Stimulated activated naive B cell treated with anti-CD40 and anti-IgM and Interleukin-4, amounts not matched to agents 10 μg/mL and 1 μg/mL and 100 μg/mL, for 72 hours (primary cell): ENCODE results near the gene CSNK1G3.
"Not testable (repeated sequence)": the region's sequence is repeated elsewhere in the genome, so short reads cannot be mapped to it uniquely, and the experiment has no call there.

Experiments used
- ATAC-seq, 2 donors: fragments of 150-1000 bp; cut with Tn5 transposase; replicated peaks; 2 replicates each; pipeline ENCODE4 v1.10.0; 2021; ENCODE audit warnings: moderate library complexity in 1 of 2
- DNase-seq: peaks from one replicate; pipeline ENCODE4 v3.0.0; 2021
- H3K27ac Mint-ChIP-seq: one replicate; pipeline ENCODE4 v1.8.0; 2022; ENCODE audit warnings: mild to moderate bottlenecking, mixed read lengths
- H3K27me3 Mint-ChIP-seq, 2 donors: one replicate each; pipeline ENCODE4 v1.8.0; 2022; ENCODE audit warnings: mixed read lengths in 2 of 2
- H3K36me3 Mint-ChIP-seq, 2 donors: one replicate each; pipeline ENCODE4 v1.8.0; 2022; ENCODE audit warnings: mixed read lengths in 2 of 2, mild to moderate bottlenecking in 1 of 2
- H3K4me1 Mint-ChIP-seq, 2 donors: one replicate each; pipeline ENCODE4 v1.8.0; 2022; ENCODE audit warnings: mixed read lengths in 2 of 2, mild to moderate bottlenecking in 1 of 2
- H3K4me3 Mint-ChIP-seq, 2 donors: one replicate each; pipeline ENCODE4 v1.8.0; 2022; ENCODE audit warnings: mild to moderate bottlenecking in 2 of 2, mixed read lengths in 2 of 2, moderate library complexity in 1 of 2
- H3K9me3 Mint-ChIP-seq, 2 donors: one replicate each; pipeline ENCODE4 v1.8.0; 2022; ENCODE audit warnings: mixed read lengths in 2 of 2, mild to moderate bottlenecking in 1 of 2

The CSNK1G3 gene

DNA sequence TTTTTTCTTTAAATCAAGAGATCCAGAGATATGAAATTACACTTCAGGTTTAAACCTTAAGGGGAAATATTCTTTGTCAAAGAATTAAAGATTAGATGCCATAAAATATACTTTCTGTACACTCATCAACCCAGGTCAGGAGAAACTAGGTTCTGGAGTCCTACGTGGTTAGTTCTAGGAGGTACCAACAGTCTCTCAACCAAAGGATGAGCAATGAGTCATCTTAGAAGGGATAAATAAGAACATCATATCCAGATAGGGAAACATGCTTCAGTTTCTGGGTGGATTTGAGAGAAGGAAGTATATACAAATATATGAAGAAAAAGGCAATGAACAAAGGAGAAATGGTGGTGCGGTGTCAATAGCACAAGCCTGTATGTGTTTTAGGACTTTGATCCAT, 98.2 kb downstream of the CSNK1G3 start:
- DNase-seq (no peak), ATAC-seq (no peak)
- Mint-ChIP-seq H3K9me3 (no peaks in the 10 kb centered on the region), H3K4me3 (no peak overlapping the region), H3K36me3 (peaks cover 11 to 24% of the 10 kb centered on the region in 2 donors), H3K4me1 (peaks cover 13 to 24% of the 10 kb centered on the region in 2 donors), H3K27ac (no peak overlapping the region), H3K27me3 (no peaks in the 10 kb centered on the region)

DNA sequence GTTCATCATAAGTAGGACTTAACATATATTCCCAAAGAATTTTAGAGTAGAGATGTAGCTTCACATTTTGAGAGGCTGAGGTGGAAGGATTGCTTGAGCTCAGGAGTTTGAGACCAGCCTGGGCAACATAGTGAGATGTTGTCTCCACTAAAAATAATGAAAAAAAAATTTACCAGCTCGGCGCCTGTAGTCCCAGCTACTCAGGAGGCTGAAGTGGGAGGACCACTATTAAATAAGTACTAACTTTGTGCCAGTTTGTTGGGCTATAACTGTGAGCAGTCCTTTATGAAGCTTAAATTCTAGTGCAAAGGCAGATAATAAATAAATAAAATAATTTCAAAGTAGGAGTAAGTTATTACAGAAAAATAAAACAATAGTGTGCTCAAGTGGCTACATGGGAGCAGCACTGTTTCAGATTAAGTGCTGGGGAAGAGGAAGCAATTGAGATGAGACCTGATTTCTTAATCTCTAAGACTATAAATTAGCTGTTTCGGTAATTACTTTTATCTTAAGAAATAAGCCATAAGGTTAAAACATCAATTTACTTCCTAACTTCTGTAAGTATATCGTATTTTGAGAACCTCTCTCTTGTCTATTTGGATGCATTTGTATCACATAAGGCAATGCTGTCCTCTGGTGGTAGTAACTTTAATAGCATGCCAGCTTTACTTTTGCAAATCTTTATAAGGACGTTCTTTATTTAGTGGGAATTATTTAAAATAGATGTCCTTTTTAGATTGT, 98.9 kb downstream of the CSNK1G3 start:
- peaks cover 11 to 26% of the 10 kb centered on the region in 2 donors for H3K36me3 Mint-ChIP-seq
- ATAC-seq (peak in 1 of 2 donors; percentile 42), DNase-seq (peak; percentile 8)
- H3K9me3 Mint-ChIP-seq, result no peaks in the 10 kb centered on the region
- peaks cover 13 to 23% of the 10 kb centered on the region in 2 donors for H3K4me1 Mint-ChIP-seq
- no peak overlapping the region for H3K4me3 Mint-ChIP-seq
- H3K27me3 Mint-ChIP-seq, result no peaks in the 10 kb centered on the region
- H3K27ac Mint-ChIP-seq, result no peak overlapping the region

DNA sequence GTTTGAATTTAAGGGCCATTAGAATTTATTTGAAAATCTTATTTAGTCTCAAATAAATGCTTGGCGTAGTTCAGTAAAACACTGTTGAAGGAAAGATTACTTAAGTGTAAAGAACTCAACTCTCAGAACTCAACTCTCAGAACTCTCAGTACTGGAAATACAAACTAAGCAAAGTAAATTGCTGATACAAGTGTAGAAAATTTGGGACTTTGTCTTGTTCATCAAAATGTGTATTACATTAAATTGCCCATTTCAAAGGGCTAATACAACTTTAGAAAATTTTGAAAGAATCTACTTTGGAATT, 99.4 kb downstream of the CSNK1G3 start:
- Mint-ChIP-seq H3K27ac (no peak overlapping the region), H3K4me3 (no peak overlapping the region), H3K9me3 (no peaks in the 10 kb centered on the region), H3K4me1 (peaks cover 13 to 21% of the 10 kb centered on the region in 2 donors), H3K36me3 (peaks cover 11 to 25% of the 10 kb centered on the region in 2 donors), H3K27me3 (no peaks in the 10 kb centered on the region)
- no peak for DNase-seq
- no peak for ATAC-seq

DNA sequence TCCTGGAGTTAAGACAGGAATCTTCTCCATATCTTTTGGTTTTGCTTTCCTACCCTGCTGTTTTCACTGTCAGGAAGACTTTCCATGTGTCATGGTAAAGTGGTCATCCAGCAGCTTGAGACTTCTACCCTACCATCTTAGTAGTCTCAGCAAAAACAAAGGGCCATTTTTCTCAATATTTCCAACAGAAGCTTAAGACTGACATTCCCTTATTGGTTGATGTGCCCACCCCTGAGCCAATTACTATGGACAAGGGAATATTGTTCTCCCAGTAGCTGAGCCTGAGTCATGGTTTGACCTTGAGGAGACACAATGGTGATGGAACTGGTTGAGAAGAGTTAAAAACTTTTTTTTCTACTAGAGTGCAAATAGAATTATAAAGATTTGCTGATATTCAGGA, 105.6 kb downstream of the CSNK1G3 start:
- H3K9me3 Mint-ChIP-seq, result no peaks in the 10 kb centered on the region
- ATAC-seq, result no peak
- peaks cover 13 to 28% of the 10 kb centered on the region in 2 donors for H3K36me3 Mint-ChIP-seq
- H3K4me1 Mint-ChIP-seq, result no peaks in the 10 kb centered on the region
- H3K4me3 Mint-ChIP-seq, result no peak overlapping the region
- no peak overlapping the region for H3K27ac Mint-ChIP-seq
- DNase-seq, result no peak
- H3K27me3 Mint-ChIP-seq, result no peaks in the 10 kb centered on the region

DNA sequence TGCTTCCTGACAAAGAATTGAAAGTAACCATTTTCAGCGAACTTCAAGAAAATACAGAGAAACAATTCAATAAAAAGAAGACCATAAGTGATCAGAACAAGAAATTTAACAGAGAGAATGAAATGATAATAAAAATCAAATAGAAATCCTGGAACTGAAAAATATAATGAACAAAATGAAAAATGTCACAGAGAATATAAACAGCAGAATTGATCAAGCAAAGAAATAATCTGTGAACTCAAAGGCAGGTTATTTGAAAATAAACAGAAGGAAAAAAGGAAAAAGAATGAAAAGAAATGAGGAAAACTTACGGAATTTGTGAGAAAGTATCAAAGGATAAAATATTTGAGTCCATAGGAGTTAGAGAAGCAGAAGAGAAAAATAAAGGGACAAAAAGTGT, 114.1 kb downstream of the CSNK1G3 start:
- peaks cover 17 to 31% of the 10 kb centered on the region in 2 donors for H3K36me3 Mint-ChIP-seq
- no peaks in the 10 kb centered on the region for H3K4me1 Mint-ChIP-seq
- H3K27me3 Mint-ChIP-seq, result peaks cover 15 to 17% of the 10 kb centered on the region in 2 donors
- ATAC-seq (no peak), DNase-seq (no peak)
- H3K27ac Mint-ChIP-seq, result peak overlapping the region; percentile 15
- H3K4me3 Mint-ChIP-seq, result peak overlapping the region in 1 of 2 donors; percentile 10
- H3K9me3 Mint-ChIP-seq, result peaks cover 33 to 49% of the 10 kb centered on the region in 2 donors

DNA sequence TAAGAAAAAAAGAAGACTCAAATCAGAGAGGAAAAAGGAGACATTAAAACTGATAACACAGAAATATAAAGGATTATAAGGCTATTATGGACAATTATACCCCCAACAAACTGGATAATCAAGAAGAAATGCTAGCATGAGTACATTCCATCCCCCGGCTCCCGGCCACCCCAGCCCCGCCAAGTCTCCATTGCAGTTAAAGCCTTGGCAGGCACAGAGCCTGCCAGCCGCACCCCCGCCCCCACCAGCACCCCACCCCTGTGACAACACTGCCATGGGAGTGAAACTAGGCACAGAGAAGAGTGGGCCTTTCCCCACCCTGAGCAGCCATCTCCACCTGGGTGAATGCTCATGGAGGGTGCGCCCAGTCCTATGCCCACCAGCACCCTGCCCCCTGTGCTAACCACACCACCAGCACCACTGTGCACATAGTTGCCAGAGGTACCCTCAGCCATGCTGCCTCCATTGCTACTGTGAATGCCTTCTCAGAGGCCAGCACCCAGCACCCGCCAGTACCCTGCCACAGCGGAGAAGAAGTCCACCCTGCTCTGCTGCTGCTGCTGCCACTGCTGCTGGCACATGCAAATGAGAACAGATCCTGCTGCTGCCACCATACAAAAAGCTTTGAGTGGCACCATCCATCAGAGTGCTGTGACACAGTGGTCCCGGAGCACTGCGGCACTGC, 117.0 kb downstream of the CSNK1G3 start:
- Mint-ChIP-seq H3K4me3 (no peak overlapping the region), H3K9me3 (peaks cover 47% of the 10 kb centered on the region in 2 donors), H3K4me1 (no peaks in the 10 kb centered on the region), H3K27me3 (peaks cover 21 to 27% of the 10 kb centered on the region in 2 donors), H3K36me3 (peaks cover 17 to 23% of the 10 kb centered on the region in 2 donors), H3K27ac (no peak overlapping the region)
- ATAC-seq (no peak), DNase-seq (no peak)

DNA sequence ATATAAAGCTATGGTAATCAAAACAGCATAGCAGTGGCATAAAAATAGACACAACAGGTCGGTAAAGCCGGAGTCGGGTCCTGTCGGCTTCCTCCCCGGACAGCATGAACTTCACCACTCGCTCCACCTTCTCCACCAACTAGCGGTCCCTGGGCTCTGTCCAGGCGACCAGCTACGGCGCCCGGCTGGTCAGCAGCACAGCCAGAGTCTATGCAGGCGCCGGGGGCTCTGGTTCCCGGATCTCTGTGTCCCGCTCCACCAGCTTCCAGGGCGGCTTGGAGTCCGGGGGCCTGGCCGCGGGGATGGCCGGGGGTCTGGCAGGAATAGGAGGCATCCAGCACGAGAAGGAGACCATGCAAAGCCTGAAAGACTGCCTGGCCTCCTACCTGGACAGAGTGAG, 124.0 kb downstream of the CSNK1G3 start:
- Mint-ChIP-seq H3K27ac (no peak overlapping the region), H3K4me3 (no peak overlapping the region), H3K9me3 (peaks cover 6 to 18% of the 10 kb centered on the region in 2 donors), H3K27me3 (peaks cover 6 to 13% of the 10 kb centered on the region in 2 donors), H3K4me1 (peaks cover 0 to 2% of the 10 kb centered on the region in 2 donors), H3K36me3 (peaks cover 0 to 3% of the 10 kb centered on the region in 2 donors)
- no peak for ATAC-seq
- DNase-seq, result no peak

DNA sequence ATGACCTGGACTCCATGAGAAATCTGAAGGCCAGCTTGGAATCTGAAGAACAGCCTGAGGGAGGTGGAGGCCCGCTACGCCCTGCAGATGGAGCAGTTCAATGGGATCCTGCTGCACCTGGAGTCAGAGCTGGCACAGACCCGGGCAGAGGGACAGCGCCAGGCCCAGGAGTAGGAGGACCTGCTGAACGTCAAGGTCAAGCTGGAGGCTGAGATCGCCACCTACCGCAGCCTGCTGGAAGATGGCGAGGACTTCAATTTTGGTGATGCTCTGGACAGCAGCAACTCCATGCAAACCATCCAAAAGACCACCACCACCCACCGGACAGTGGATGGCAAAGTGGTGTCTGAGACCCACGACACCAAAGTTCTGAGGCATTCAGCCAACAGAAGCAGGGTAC, 125.1 kb downstream of the CSNK1G3 start:
- not testable (repeated sequence) for DNase-seq, H3K27ac Mint-ChIP-seq, H3K36me3 Mint-ChIP-seq, H3K4me3 Mint-ChIP-seq, ATAC-seq, H3K27me3 Mint-ChIP-seq, H3K4me1 Mint-ChIP-seq
- peaks cover 0 to 11% of the 10 kb centered on the region in 2 donors for H3K9me3 Mint-ChIP-seq

DNA sequence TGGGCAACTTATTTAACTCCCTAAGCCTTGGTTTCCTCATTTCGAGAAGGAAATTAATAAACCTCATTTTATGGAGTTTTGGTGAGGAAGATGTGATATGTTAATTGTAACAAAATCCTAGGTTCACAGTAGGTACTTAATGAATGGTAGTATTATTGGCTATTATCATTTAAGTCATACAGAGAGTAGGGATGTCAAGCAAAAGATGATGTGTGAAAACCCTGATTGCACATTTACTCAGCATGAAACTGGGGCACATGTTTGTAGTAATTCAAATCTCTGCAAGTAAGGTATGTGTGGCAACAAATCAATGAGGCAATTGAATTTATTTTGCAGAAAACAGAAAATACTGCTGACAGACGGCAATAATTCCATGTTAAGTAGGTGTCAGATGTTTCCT, 127.3 kb downstream of the CSNK1G3 start:
- no peak overlapping the region for H3K4me3 Mint-ChIP-seq
- no peak overlapping the region for H3K27ac Mint-ChIP-seq
- peaks cover 0 to 3% of the 10 kb centered on the region in 2 donors for H3K36me3 Mint-ChIP-seq
- H3K27me3 Mint-ChIP-seq, result peaks cover 0 to 8% of the 10 kb centered on the region in 2 donors
- no peak for DNase-seq
- peaks cover 0 to 3% of the 10 kb centered on the region in 2 donors for H3K9me3 Mint-ChIP-seq
- no peak for ATAC-seq
- peaks cover 0 to 2% of the 10 kb centered on the region in 2 donors for H3K4me1 Mint-ChIP-seq

DNA sequence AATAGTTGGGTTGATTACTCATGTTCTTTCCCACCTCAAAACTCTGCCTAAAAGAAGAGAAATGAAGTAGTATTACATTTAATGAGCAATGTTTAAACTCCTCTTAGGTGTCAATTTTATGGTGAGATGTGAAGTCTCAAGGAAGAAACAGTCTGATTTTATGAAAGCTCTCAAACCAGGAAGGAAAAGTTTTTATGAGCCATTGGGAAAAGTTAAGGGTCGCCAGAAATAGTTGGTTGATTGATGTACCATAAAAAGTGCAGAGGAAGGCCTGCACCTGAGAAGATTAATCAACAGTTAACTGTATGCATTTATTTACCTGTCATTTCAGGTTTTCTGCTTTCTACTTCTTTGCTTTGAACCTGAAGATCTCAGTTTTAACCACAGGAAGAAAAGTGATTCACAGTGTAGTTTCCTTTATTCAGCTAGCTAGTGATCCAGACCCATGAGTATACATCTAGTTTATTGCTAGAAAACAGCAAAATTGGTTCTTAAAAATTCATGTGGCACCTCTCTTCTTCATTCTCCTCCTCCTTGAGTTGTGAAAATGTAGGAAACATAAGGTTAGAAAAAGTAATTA, 133.1 kb downstream of the CSNK1G3 start:
- Mint-ChIP-seq H3K4me3 (no peak overlapping the region), H3K9me3 (peaks cover 0 to 3% of the 10 kb centered on the region in 2 donors), H3K27me3 (peaks cover 0 to 8% of the 10 kb centered on the region in 2 donors), H3K4me1 (no peaks in the 10 kb centered on the region), H3K36me3 (no peaks in the 10 kb centered on the region), H3K27ac (no peak overlapping the region)
- ATAC-seq (no peak), DNase-seq (no peak)

DNA sequence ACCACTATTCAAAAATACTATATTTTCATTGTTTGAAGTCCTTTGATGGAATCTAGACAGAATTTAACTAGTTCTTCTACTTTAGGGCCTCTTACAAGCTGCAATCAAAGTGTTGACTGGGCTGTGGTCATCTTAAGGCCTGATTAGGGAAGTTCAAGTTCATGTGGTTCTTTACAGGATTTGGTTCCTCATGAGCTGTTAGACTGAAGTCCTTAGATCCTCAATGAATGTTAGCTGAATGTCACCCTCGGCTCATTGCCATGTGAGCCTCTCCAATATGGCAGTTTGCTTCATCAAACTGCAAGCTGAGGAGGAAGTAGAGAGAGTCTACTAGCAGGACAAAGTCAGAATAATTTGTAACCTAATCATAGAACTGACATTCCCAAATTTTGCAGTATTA, 135.1 kb downstream of the CSNK1G3 start:
- no peaks in the 10 kb centered on the region for H3K4me1 Mint-ChIP-seq
- H3K27ac Mint-ChIP-seq, result no peak overlapping the region
- peaks cover 0 to 3% of the 10 kb centered on the region in 2 donors for H3K9me3 Mint-ChIP-seq
- peaks cover 0 to 1% of the 10 kb centered on the region in 2 donors for H3K27me3 Mint-ChIP-seq
- no peak overlapping the region for H3K4me3 Mint-ChIP-seq
- peak; percentile 25 to 43 for ATAC-seq
- H3K36me3 Mint-ChIP-seq, result no peaks in the 10 kb centered on the region
- no peak for DNase-seq

DNA sequence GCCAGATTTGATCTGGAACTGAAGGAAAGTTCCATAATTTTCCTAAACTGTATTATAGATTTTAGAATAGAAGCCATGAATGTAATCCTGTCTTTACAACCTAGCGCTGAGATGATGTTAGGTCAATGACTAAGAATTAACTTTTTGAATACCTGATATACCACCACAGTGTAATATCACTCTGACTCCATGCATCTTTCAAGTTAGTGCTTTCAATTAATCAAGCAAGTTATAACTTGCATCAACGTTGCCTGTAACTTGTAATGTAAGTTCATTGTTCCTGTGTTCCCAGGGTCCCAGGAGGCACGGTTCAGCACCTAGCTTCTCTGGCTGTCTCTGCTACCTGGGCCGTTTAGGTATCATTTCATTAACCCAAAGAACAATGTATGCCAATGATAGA, 139.3 kb downstream of the CSNK1G3 start:
- ATAC-seq (no peak), DNase-seq (no peak)
- Mint-ChIP-seq H3K9me3 (peaks cover 0 to 5% of the 10 kb centered on the region in 2 donors), H3K36me3 (no peaks in the 10 kb centered on the region), H3K4me3 (no peak overlapping the region), H3K27me3 (no peaks in the 10 kb centered on the region), H3K4me1 (no peaks in the 10 kb centered on the region), H3K27ac (no peak overlapping the region)

DNA sequence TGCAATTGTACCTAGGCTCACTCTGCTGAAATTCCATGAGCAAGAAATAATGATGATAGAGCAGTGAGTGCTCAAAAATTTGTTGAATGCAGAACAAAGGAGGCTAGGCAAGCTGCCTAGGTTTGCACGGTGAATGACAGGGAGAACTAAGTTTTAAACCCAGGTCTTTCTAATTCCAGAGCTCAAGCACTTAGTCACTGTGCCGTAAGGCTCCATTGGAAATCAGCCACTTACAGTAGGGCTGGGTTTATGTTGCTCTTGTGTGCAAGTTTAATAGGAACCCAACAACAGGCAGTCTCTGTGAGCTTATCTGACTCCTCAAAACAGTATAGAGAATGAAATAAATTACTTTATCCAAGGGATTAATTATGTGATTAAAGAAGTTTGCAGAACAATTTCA, 147.0 kb downstream of the CSNK1G3 start:
- no peaks in the 10 kb centered on the region for H3K27me3 Mint-ChIP-seq
- H3K4me3 Mint-ChIP-seq, result no peak overlapping the region
- H3K27ac Mint-ChIP-seq, result no peak overlapping the region
- ATAC-seq, result no peak
- peaks cover 0 to 1% of the 10 kb centered on the region in 2 donors for H3K9me3 Mint-ChIP-seq
- no peak for DNase-seq
- no peaks in the 10 kb centered on the region for H3K36me3 Mint-ChIP-seq
- H3K4me1 Mint-ChIP-seq, result peaks cover 2 to 14% of the 10 kb centered on the region in 2 donors

DNA sequence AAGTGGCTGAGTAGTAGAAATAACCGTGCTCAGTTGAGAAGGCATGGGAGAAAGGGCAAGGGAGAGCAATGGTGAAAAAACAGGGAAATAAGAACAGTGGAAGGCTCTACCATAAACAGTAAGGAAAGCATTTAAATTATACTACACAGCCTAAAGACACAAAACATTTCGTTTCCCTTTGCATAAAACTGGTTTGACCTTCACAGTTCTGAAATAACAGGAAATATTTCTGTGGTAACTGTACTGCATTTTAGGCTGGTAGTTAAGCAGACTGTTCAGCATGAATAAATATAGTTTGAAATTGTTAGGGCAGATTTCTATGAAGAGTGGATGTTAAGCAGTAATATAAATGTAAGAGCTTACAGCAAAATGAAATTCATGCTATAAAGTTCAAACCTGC, 147.5 kb downstream of the CSNK1G3 start:
- H3K27ac Mint-ChIP-seq, result no peak overlapping the region
- DNase-seq (no peak), ATAC-seq (peak; percentile 64 to 71)

DNA sequence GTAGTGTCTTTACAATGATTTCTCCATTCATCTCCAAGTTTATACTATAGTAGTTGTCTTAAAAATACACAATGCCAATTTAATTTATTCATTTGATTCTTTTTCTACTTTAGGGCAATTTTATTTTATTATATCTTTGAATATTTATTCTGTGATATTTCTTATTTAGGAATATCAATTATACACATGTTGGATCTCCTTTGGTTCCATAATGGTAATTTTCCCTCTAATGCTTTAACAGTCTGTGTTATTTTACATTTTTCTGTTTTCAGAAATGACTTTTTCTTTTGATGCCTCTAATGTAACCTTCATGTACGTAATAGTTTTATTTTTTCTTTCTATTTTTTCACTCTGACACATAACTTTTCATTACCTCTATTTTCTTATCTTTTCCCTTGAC, 153.0 kb downstream of the CSNK1G3 start:
- H3K36me3 Mint-ChIP-seq, result peaks cover 2 to 4% of the 10 kb centered on the region in 2 donors
- no peak overlapping the region for H3K27ac Mint-ChIP-seq
- no peak for DNase-seq
- peaks cover 0 to 3% of the 10 kb centered on the region in 2 donors for H3K27me3 Mint-ChIP-seq
- H3K9me3 Mint-ChIP-seq, result peaks cover 4 to 5% of the 10 kb centered on the region in 2 donors
- H3K4me3 Mint-ChIP-seq, result no peak overlapping the region
- peaks cover 0 to 4% of the 10 kb centered on the region in 2 donors for H3K4me1 Mint-ChIP-seq
- ATAC-seq, result no peak

More for the DNA sequence above, 147.5 kb downstream of the CSNK1G3 start:
- Mint-ChIP-seq H3K27me3 (no peaks in the 10 kb centered on the region), H3K4me1 (peaks cover 2 to 14% of the 10 kb centered on the region in 2 donors), H3K9me3 (peaks cover 0 to 1% of the 10 kb centered on the region in 2 donors), H3K4me3 (peak overlapping the region in 1 of 2 donors; percentile 7), H3K36me3 (no peaks in the 10 kb centered on the region)
